Suprapubic skin (tissue), 3 donors: ENCODE results near the gene LGALS7.
"Not testable (repeated sequence)": the region's sequence is repeated elsewhere in the genome, so short reads cannot be mapped to it uniquely, and the experiment has no call there.

Experiments used
- POLR2A ChIP-seq, 2 donors: fragments of 450-650 bp; IDR thresholded peaks; one replicate each; pipeline ENCODE4 v1.6.1; 2017; ENCODE audit warnings: antibody characterized with exemption in 2 of 2, mild to moderate bottlenecking in 2 of 2, moderate library complexity in 2 of 2
- TF ChIP-seq, protein P1 (sequence below), 2 donors: fragments of 200-600 bp in 1 of 2; fragments of 450-650 bp in 1 of 2; sonication (generic) in 1 of 2; IDR thresholded peaks; one replicate each; pipeline ENCODE4 v1.5.1; 2016 to 2019; ENCODE audit warnings: antibody characterized with exemption in 2 of 2, mild to moderate bottlenecking in 1 of 2, moderate library complexity in 1 of 2

GRCh38 chr19:38797781-38798180 is 24.5 kb upstream of the LGALS7 start:
- TF ChIP-seq, protein P1, sequence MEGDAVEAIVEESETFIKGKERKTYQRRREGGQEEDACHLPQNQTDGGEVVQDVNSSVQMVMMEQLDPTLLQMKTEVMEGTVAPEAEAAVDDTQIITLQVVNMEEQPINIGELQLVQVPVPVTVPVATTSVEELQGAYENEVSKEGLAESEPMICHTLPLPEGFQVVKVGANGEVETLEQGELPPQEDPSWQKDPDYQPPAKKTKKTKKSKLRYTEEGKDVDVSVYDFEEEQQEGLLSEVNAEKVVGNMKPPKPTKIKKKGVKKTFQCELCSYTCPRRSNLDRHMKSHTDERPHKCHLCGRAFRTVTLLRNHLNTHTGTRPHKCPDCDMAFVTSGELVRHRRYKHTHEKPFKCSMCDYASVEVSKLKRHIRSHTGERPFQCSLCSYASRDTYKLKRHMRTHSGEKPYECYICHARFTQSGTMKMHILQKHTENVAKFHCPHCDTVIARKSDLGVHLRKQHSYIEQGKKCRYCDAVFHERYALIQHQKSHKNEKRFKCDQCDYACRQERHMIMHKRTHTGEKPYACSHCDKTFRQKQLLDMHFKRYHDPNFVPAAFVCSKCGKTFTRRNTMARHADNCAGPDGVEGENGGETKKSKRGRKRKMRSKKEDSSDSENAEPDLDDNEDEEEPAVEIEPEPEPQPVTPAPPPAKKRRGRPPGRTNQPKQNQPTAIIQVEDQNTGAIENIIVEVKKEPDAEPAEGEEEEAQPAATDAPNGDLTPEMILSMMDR (IDR thresholded peaks at IDR 0.05) = not testable (repeated sequence)
- not testable (repeated sequence) for TF ChIP-seq POLR2A (IDR thresholded peaks at IDR 0.05)
